K562 (cell line): ENCODE results near the gene ADARB2. TPM values are rescaled to one million over a fixed set of nuclear protein-coding genes. Genes with fewer than 3 reads are reported as not detected.

Experiments used
- ATAC-seq: fragments of 200-7000 bp; cut with Tn5 transposase; 3 replicates; pipeline ENCODE4 v1.9.1; 2020; ENCODE audit warnings: moderate library complexity
- BruUV-seq: library from RNA; stranded (reverse); fragments of 400-500 nt; replicated peaks from 2 replicates; lab custom pipeline; 2021; lab: Mats Ljungman, UMichigan
- CTCF ChIA-PET: fragments of 300-600 bp; formaldehyde crosslinking; extraction: SDS; loops from one replicate; lab custom pipeline; 2021; ENCODE audit warnings: low intra/inter-chr PET ratio; lab: Yijun Ruan, JAX
- POLR2A ChIA-PET: fragments of 300-600, 350-650 bp; sonication (Branson Sonifier 250); formaldehyde crosslinking; extraction: SDS; loops from one replicate; lab custom pipeline; 2021; ENCODE audit warnings: antibody characterized with exemption, inconsistent platforms; lab: Yijun Ruan, JAX
- DNase-seq, 4 experiments: peaks; one replicate each; pipeline versions ENCODE4 v3.0.0 to v3.0.0-alpha.2; 2011 to 2018; ENCODE audit warnings: low spot score in 3 of 4, mixed read lengths in 3 of 4; ENCODE audit errors: extremely low read depth in 1 of 4
- FAIRE-seq: peaks from 2 replicates; lab custom pipeline; 2011; peaks lifted over from hg19 to GRCh38; lab: Jason Lieb, UNC
- H2AFZ ChIP-seq: 2 replicates; pipeline ENCODE4 v1.6.0; 2011; ENCODE audit warnings: low read depth, low read length, control low read depth, inconsistent platforms
- H3K27ac ChIP-seq: fragments of 200-600 bp; 3 replicates; pipeline ENCODE4 v1.8.0; 2011; ENCODE audit warnings: low read depth, mild to moderate bottlenecking, control low read depth, inconsistent platforms, low read length, moderate library complexity, mixed read lengths; ENCODE audit errors: extremely low read depth
- H3K27me3 ChIP-seq, 2 experiments: fragments of 300-600 bp in 1 of 2; 2 replicates in 1 of 2; 3 replicates in 1 of 2; pipeline versions ENCODE4 v1.6.0 to v1.8.0; 2011; ENCODE audit warnings: inconsistent platforms in 2 of 2, low read length in 2 of 2, mild to moderate bottlenecking in 1 of 2, mixed read lengths in 1 of 2, moderate library complexity in 1 of 2; ENCODE audit not compliant: control insufficient read depth in 2 of 2, insufficient read depth in 2 of 2
- H3K36me3 ChIP-seq: fragments of 300-600 bp; 3 replicates; pipeline ENCODE4 v1.8.0; 2011; ENCODE audit warnings: mild to moderate bottlenecking, low read length, inconsistent platforms; ENCODE audit not compliant: control insufficient read depth, insufficient read depth
- H3K4me1 ChIP-seq, 2 experiments: fragments of 200-600 bp in 1 of 2; replicated peaks in 1 of 2; 2 replicates in 1 of 2; 3 replicates in 1 of 2; pipeline versions ENCODE4 v1.5.1 to v1.8.0; 2011; ENCODE audit warnings: inconsistent platforms in 2 of 2, low read length in 2 of 2, mild to moderate bottlenecking in 1 of 2, mixed read lengths in 1 of 2, moderate library complexity in 1 of 2; ENCODE audit not compliant: control insufficient read depth in 2 of 2, insufficient read depth in 2 of 2
- H3K4me2 ChIP-seq: 2 replicates; pipeline ENCODE4 v1.6.1; 2011; ENCODE audit warnings: low read length, control low read depth, inconsistent platforms, mixed read lengths; ENCODE audit not compliant: insufficient read depth
- H3K4me3 ChIP-seq: fragments of 200-600 bp; sonication (generic), shearing (Covaris generic); 2 replicates; pipeline ENCODE4 v1.5.1; 2016; ENCODE audit warnings: control low read depth, inconsistent platforms
- H3K79me2 ChIP-seq: fragments of 200-600 bp; 3 replicates; pipeline ENCODE4 v1.8.0; 2011; ENCODE audit warnings: low read length, inconsistent platforms; ENCODE audit not compliant: control insufficient read depth, insufficient read depth
- H3K9ac ChIP-seq, 2 experiments: 2 replicates each; pipeline versions ENCODE4 v1.6.0 to v1.6.1; 2011; ENCODE audit warnings: low read depth in 2 of 2, low read length in 2 of 2, control low read depth in 1 of 2, inconsistent platforms in 1 of 2, mild to moderate bottlenecking in 1 of 2, mixed read lengths in 1 of 2; ENCODE audit not compliant: insufficient read depth in 1 of 2
- H3K9me1 ChIP-seq: one replicate; pipeline ENCODE4 v1.6.0; 2011; ENCODE audit warnings: inconsistent platforms, mild to moderate bottlenecking, low read length, moderate library complexity; ENCODE audit not compliant: control insufficient read depth, insufficient read depth
- H3K9me3 ChIP-seq: replicated peaks from 2 replicates; pipeline ENCODE4 v1.5.1; 2011; ENCODE audit warnings: low read depth, low read length, inconsistent platforms; ENCODE audit not compliant: control insufficient read depth, insufficient read depth
- H4K20me1 ChIP-seq: replicated peaks from 2 replicates; pipeline ENCODE4 v1.6.1; 2011; ENCODE audit warnings: low read length, inconsistent platforms, mixed read lengths; ENCODE audit not compliant: control insufficient read depth, insufficient read depth
- ELK1 ChIP-seq: sonication (generic); formaldehyde crosslinking; IDR thresholded peaks from 2 replicates; pipeline ENCODE4 v1.8.1; 2022; ENCODE audit warnings: missing genetic modification reagents
- ZFP1 ChIP-seq: fragments of 450-650 bp; formaldehyde crosslinking; IDR thresholded peaks from 2 replicates; pipeline ENCODE4 v1.4.0; 2020; ENCODE audit warnings: mild to moderate bottlenecking, mixed read lengths
- WGBS: fragments of 100-300 bp; shearing (Covaris generic); methylation state at CpG from one replicate; pipeline ENCODE4 v1.1.6; 2016; ENCODE audit warnings: low coverage, mixed read lengths; ENCODE audit not compliant: insufficient coverage; ENCODE audit errors: missing lambda C conversion rate; 5-methylcytosine and 5-hydroxymethylcytosine counted together
- in situ Hi-C: fragments of 300-500 bp; cut with MboI; formaldehyde crosslinking; loops from 4 replicates; pipeline ENCODE4 v1.15.0; 2018; ENCODE audit warnings: inconsistent platforms, mixed read lengths
- intact Hi-C: fragments of 100-400 bp; cut with micrococcal nuclease; formaldehyde crosslinking; loops from 2 replicates; pipeline ENCODE4 v1.14.2; 2022
- polyA plus RNA-seq, 8 experiments: library from polyadenylated mRNA; depleted of rRNA in 4 of 8; stranded (reverse) in 5 of 8; unstranded in 3 of 8; fragments of >200 nt; fragmentation: Nextera tagmentation in 2 of 8; fragmentation: Illumina TruSeq in 1 of 8; extraction: Ambion mirVana in 2 of 8; extraction: Trizol in 1 of 8; gene quantifications; 2 replicates each; pipeline versions ENCODE4 v1.2.1 to v1.2.3, GENCODE V29; 2011 to 2014; ENCODE audit warnings: inconsistent platforms in 1 of 8, missing spikeins in 1 of 8
- total RNA-seq, 7 experiments: library from RNA; depleted of rRNA in 6 of 7; stranded (reverse); fragments of >200 nt in 6 of 7; fragmentation: Illumina TruSeq in 2 of 7; extraction: Trizol in 2 of 7; gene quantifications; 2 replicates each; pipeline versions ENCODE4 v1.2.1 to v1.2.3, GENCODE V29; 2011 to 2021; ENCODE audit warnings: low replicate concordance in 1 of 7

ADARB2 gene
- total and polyA plus RNA-seq, 9 of the 15 experiments (the other 6 are each of a cell fraction or from before 2014, with no cell fraction given), result not detected

GRCh38 chr10:1215862-1216573, 521.3 kb downstream of the ADARB2 start:
- H3K9ac ChIP-seq, result no peak overlapping the region
- FAIRE-seq (no peak), ATAC-seq (no peak)
- CTCF ChIA-PET, result no interaction called here
- no peaks in the 10 kb centered on the region for H3K9me1 ChIP-seq
- peaks cover 0 to 3% of the 10 kb centered on the region in 2 experiments; a peak in 1 of 5 replicates for H3K4me1 ChIP-seq
- no TSS peak for BruUV-seq
- H3K27me3 ChIP-seq, result peaks cover 0 to 36% of the 10 kb centered on the region in 2 experiments; a peak in 4 of 5 replicates
- intact Hi-C loops, result no loop called here
- POLR2A ChIA-PET, result no interaction called here
- H3K79me2 ChIP-seq, result no peaks in the 10 kb centered on the region
- WGBS, result 1% methylated on average over 17 of the region's 22 CpGs
- TF ChIP-seq ELK1, result no peak
- no peak for TF ChIP-seq ZFP1 (CRISPR knock-in tag)
- TF ChIP-seq, all 486 proteins: peak for 0
- no peak overlapping the region for H3K4me2 ChIP-seq
- H4K20me1 ChIP-seq, result peaks cover 20% of the 10 kb centered on the region
- no peak for DNase-seq
- in situ Hi-C loops, result no loop called here
- no peaks in the 10 kb centered on the region for H3K9me3 ChIP-seq
- no peak overlapping the region for H3K27ac ChIP-seq
- H3K36me3 ChIP-seq, result no peaks in the 10 kb centered on the region
- no peak overlapping the region for H2AFZ ChIP-seq
- H3K4me3 ChIP-seq, result no peak overlapping the region
